ENCODE results near the gene DMPK.

DNA sequence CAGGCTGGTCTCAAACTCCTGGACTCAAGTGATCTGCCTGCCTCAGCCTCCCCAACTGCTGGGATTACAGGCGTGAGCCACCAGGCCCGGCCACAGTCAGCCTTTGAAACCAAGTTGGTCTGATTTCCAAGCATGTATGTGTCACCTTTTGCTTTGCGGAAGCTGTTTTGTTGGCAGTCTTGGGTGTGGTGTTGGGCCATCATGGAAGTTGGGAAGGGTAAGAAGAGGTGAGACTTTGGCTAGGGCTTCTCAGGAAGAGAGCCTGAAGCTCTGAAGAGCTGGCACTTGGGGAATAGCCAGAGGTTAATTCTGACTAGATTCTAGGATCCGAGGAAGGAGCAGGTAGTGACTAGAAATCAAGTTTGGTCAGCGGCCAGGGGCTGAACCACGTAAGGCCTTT lies 30.0 kb upstream of the DMPK start:
- TF ChIP-seq CTCF (IDR thresholded peaks at IDR 0.05), result no peak
- no peak for TF ChIP-seq POLR2A (IDR thresholded peaks at IDR 0.05)
